C4-2B (cell line): ENCODE measurements around the gene ZNF747.

ENCODE experiments used
- H3K27ac ChIP-seq: fragments of 450-650 bp; 2 replicates; pipeline ENCODE4 v1.5.1; 2017
- CTCF ChIP-seq: fragments of 450-650 bp; conservative IDR thresholded peaks from 2 replicates; pipeline ENCODE4 v1.5.1; 2017; ENCODE audit warnings: mild to moderate bottlenecking
- ZFX ChIP-seq: fragments of 450-650 bp; IDR thresholded peaks from 2 replicates; pipeline ENCODE4 v1.6.1; 2017

Gene ZNF747

GRCh38 chr16:30490210-30490609 lies 44.4 kb downstream of the ZNF747 start:
- TF ChIP-seq CTCF = no peak
- TF ChIP-seq ZFX = no peak
- H3K27ac ChIP-seq = no peak overlapping the region

GRCh38 chr16:30488764-30489605 lies 45.7 kb downstream of the ZNF747 start:
- peak overlapping the region; percentile 20; the same call in 1 of the 2 replicates for H3K27ac ChIP-seq
- TF ChIP-seq ZFX = no peak
- TF ChIP-seq CTCF = no peak

- TF ChIP-seq ZFX (no peak), CTCF (no peak)
- H3K27ac ChIP-seq = no peak overlapping the region
These were observed 48.7 kb downstream of the ZNF747 start for GRCh38 chr16:30485818-30486436.

DNA sequence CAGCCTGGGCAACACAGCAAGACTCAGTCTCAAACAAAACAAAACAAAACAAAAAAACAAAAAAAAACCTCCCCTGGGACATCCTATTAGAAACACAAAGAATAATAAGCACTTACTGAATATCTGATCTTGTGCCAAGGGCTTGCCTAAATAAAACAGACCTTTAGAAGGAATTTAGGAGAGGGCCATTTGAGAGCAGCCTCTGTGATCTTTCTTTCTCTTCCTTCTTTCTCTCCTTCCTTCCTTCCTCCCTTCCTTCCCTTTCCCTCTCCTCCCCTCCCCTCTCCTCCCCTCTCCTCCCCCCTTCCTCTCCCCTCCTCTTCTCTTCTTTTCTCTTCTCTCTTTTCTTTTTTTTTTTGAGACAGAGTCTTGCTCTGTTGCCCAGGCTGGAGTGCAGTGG lies 49.8 kb downstream of the ZNF747 start:
- TF ChIP-seq ZFX (no peak), CTCF (no peak)
- no peak overlapping the region for H3K27ac ChIP-seq

DNA sequence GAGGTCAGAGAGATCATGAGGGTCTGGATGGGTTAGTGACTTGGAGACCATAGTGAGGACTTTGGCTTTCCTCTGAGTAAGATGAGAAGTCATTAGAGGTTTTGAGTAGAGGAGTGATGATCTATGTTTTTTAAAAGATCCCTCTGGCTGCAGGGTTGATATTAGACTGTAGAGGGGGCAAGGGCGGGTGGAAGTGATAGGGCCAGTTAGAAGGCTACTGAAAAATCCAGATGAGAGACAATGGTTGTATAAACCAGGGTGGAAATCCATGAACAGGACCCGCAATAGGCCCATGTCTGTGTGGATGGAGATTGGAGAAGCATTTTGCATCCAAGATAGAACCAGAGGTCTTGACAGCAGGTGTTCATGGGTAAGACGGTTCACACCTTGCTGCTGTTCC lies 52.3 kb downstream of the ZNF747 start:
- TF ChIP-seq CTCF = no peak
- no peak for TF ChIP-seq ZFX
- no peak overlapping the region for H3K27ac ChIP-seq

- H3K27ac ChIP-seq = no peak overlapping the region
- TF ChIP-seq ZFX = no peak
- no peak for TF ChIP-seq CTCF
These were observed 53.3 kb downstream of the ZNF747 start for GRCh38 chr16:30481381-30481780.
